OCI-LY1 (cell line): ENCODE measurements around the gene FAM13A.
A peak's percentile ranks its signal among the peaks of the same experiment; 100 is the strongest.

ENCODE experiments used
- H2AFZ ChIP-seq: fragments of 200-600 bp; sonication (generic), shearing (Covaris generic); 2 replicates; pipeline ENCODE4 v1.6.0; 2014; ENCODE audit warnings: antibody characterized with exemption, mild to moderate bottlenecking, low read length
- H3F3A ChIP-seq: fragments of 200-600 bp; sonication (generic), shearing (Covaris generic); 2 replicates; pipeline ENCODE4 v1.6.0; 2014; ENCODE audit warnings: mild to moderate bottlenecking, antibody characterized with exemption, low read length, moderate library complexity; ENCODE audit not compliant: insufficient read depth
- H3K27ac ChIP-seq: fragments of 200-600 bp; sonication (generic); 2 replicates; pipeline ENCODE4 v1.5.1; 2014; ENCODE audit warnings: low read length, mixed run types, mild to moderate bottlenecking, low read depth; ENCODE audit not compliant: poor library complexity, severe bottlenecking
- H3K27me3 ChIP-seq: fragments of 200-600 bp; sonication (generic); 2 replicates; pipeline ENCODE4 v1.6.0; 2014; ENCODE audit warnings: antibody characterized with exemption, mild to moderate bottlenecking, low read length, moderate library complexity; ENCODE audit not compliant: insufficient read depth
- H3K36me3 ChIP-seq: fragments of 200-600 bp; sonication (generic); 2 replicates; pipeline ENCODE4 v1.6.1; 2014; ENCODE audit warnings: mild to moderate bottlenecking, antibody characterized with exemption, low read length, moderate library complexity, mixed read lengths; ENCODE audit not compliant: insufficient read depth
- H3K4me1 ChIP-seq: fragments of 200-600 bp; sonication (generic); 2 replicates; pipeline ENCODE4 v1.5.1; 2014; ENCODE audit warnings: mild to moderate bottlenecking, low read length, moderate library complexity; ENCODE audit not compliant: insufficient read depth, severe bottlenecking
- H3K4me2 ChIP-seq: fragments of 200-600 bp; sonication (generic), shearing (Covaris generic); 2 replicates; pipeline ENCODE4 v1.6.1; 2014; ENCODE audit warnings: low read length
- H3K4me3 ChIP-seq: fragments of 200-600 bp; sonication (generic); 2 replicates; pipeline ENCODE4 v1.5.1; 2014; ENCODE audit warnings: low read length, low read depth, mild to moderate bottlenecking, mixed read lengths; ENCODE audit not compliant: poor library complexity, severe bottlenecking
- H3K79me2 ChIP-seq: fragments of 200-600 bp; shearing (Covaris generic); 2 replicates; pipeline ENCODE4 v1.6.1; 2016; ENCODE audit warnings: mixed run types, low read length, mixed read lengths; ENCODE audit not compliant: insufficient read depth
- H3K9ac ChIP-seq: fragments of 200-600 bp; sonication (generic), shearing (Covaris generic); 2 replicates; pipeline ENCODE4 v1.6.1; 2014; ENCODE audit warnings: mild to moderate bottlenecking, low read length, mixed read lengths
- H3K9me2 ChIP-seq: fragments of 200-600 bp; sonication (generic), shearing (Covaris generic); 2 replicates; pipeline ENCODE4 v1.6.1; 2014; ENCODE audit warnings: low read depth, mild to moderate bottlenecking, low read length, mixed read lengths
- H3K9me3 ChIP-seq: fragments of 200-600 bp; shearing (Covaris generic); 2 replicates; pipeline ENCODE4 v1.6.1; 2014; ENCODE audit warnings: low read length, mixed read lengths
- H4K20me1 ChIP-seq: fragments of 200-600 bp; sonication (generic), shearing (Covaris generic); 2 replicates; pipeline ENCODE4 v1.6.0; 2016; ENCODE audit warnings: mild to moderate bottlenecking, low read length; ENCODE audit not compliant: insufficient read depth
- EZH2 ChIP-seq: fragments of 200-600 bp; sonication (generic), shearing (Covaris generic); IDR thresholded peaks from 2 replicates; pipeline ENCODE4 v1.8.0; 2017; ENCODE audit warnings: borderline replicate concordance, mixed run types, mild to moderate bottlenecking, antibody characterized with exemption, low read length, moderate library complexity, mixed read lengths
- TF ChIP-seq, protein P1 (sequence below): fragments of 200-600 bp; sonication (generic), shearing (Covaris generic); IDR thresholded peaks from 2 replicates; pipeline ENCODE4 v1.5.1; 2017; ENCODE audit warnings: mild to moderate bottlenecking, antibody characterized with exemption, low read length, moderate library complexity, mixed read lengths

FAM13A gene

DNA sequence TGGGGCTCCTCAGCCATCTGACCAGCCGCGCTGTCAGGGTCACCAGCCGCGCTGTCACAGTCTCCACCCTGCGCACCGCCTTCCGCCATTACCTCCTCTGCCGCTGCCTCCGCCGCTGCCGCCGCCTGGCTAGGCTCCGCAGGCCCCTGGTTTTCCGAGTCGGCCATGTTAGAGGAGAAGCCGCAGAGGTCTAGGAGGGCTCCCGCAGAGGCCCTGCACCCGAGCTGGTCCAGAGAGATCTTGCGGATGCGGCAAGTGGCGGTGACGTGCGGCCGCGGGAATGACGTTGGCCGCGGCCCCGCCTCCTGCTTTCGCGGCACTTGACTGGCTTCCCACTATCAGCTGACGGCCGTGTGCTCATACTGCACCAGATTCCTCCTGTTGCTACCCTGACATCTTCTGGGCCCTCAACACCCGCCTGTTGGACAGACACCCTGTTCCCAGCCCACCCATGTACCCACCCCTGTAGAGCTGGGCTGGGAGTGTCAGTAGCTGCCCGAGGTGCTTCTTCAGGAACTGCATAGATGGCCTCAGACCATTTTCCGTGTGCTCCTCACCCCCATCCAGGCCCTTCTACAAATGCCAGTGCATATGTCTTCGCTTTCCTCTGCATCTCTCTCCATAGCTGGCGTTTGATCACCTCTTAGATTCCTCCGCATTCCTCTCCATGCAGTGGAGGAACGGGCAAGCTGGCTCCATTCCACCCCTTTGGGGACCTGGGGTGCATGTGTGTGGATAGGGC is 359.2 kb downstream of the FAM13A start, which contains the start of gene NAP1L5:
NAP1L5 (minus strand) TSS at position 242 of the 742 bp plus-strand sequence; CDS start at position 167, 75 bp downstream.
- H3K4me3 ChIP-seq, result peak within 1 kb of the TSS; percentile 74
- no peaks in the 10 kb centered on the region for H3K79me2 ChIP-seq
- no peak within 1 kb of the TSS for H3K27ac ChIP-seq
- H3K9ac ChIP-seq, result peak within 1 kb of the TSS; percentile 59
- no peak within 1 kb of the TSS for H2AFZ ChIP-seq
- H3K4me2 ChIP-seq, result peak within 1 kb of the TSS; percentile 75
- H3F3A ChIP-seq, result no peaks in the 10 kb centered on the region
- TF ChIP-seq EZH2, result no peak
- TF ChIP-seq, protein P1, sequence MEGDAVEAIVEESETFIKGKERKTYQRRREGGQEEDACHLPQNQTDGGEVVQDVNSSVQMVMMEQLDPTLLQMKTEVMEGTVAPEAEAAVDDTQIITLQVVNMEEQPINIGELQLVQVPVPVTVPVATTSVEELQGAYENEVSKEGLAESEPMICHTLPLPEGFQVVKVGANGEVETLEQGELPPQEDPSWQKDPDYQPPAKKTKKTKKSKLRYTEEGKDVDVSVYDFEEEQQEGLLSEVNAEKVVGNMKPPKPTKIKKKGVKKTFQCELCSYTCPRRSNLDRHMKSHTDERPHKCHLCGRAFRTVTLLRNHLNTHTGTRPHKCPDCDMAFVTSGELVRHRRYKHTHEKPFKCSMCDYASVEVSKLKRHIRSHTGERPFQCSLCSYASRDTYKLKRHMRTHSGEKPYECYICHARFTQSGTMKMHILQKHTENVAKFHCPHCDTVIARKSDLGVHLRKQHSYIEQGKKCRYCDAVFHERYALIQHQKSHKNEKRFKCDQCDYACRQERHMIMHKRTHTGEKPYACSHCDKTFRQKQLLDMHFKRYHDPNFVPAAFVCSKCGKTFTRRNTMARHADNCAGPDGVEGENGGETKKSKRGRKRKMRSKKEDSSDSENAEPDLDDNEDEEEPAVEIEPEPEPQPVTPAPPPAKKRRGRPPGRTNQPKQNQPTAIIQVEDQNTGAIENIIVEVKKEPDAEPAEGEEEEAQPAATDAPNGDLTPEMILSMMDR, result no peak
- H3K36me3 ChIP-seq, result no peaks in the 10 kb centered on the region
- peaks cover 16% of the 10 kb centered on the region for H3K4me1 ChIP-seq
- H4K20me1 ChIP-seq, result no peaks in the 10 kb centered on the region
- H3K27me3 ChIP-seq, result no peaks in the 10 kb centered on the region
- no peaks in the 10 kb centered on the region for H3K9me3 ChIP-seq
- no peaks in the 10 kb centered on the region for H3K9me2 ChIP-seq

DNA sequence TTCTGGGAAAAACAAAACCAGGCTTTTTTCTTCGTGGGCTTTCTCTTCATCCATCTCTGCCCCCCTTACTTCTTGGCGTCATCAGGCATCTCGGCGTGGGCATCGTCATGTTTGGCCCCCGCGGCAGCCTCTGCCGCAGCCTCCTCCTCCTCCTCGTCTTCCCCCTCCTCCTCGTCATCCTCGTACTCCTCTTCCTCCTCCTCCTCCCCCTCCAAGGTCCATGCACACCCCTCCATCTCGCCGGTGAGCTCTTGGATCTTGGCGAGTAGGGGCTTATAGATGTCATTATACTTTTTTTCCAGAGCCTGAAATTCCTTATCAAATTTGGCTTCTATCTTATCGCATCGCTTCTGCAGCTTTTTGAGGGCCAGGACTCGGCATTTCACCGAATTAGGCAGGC is 359.8 kb downstream of the FAM13A start:
- no peaks in the 10 kb centered on the region for H3K9me2 ChIP-seq
- peaks cover 16% of the 10 kb centered on the region for H3K4me1 ChIP-seq
- no peak overlapping the region for H2AFZ ChIP-seq
- H3K4me2 ChIP-seq, result peak overlapping the region; percentile 75
- no peaks in the 10 kb centered on the region for H3F3A ChIP-seq
- no peaks in the 10 kb centered on the region for H3K27me3 ChIP-seq
- H3K4me3 ChIP-seq, result peak overlapping the region; percentile 74
- TF ChIP-seq, protein P1, result no peak
- TF ChIP-seq EZH2, result no peak
- no peaks in the 10 kb centered on the region for H3K36me3 ChIP-seq
- H3K9me3 ChIP-seq, result no peaks in the 10 kb centered on the region
- no peaks in the 10 kb centered on the region for H3K79me2 ChIP-seq
- no peak overlapping the region for H3K27ac ChIP-seq
- H4K20me1 ChIP-seq, result no peaks in the 10 kb centered on the region
- H3K9ac ChIP-seq, result peak overlapping the region; percentile 59

GRCh38 chr4:88696630-88697029 is 360.4 kb downstream of the FAM13A start:
- H4K20me1 ChIP-seq, result no peaks in the 10 kb centered on the region
- no peak overlapping the region for H3K27ac ChIP-seq
- H3K9me2 ChIP-seq, result no peaks in the 10 kb centered on the region
- no peaks in the 10 kb centered on the region for H3K36me3 ChIP-seq
- H2AFZ ChIP-seq, result no peak overlapping the region
- no peaks in the 10 kb centered on the region for H3K9me3 ChIP-seq
- peaks cover 16% of the 10 kb centered on the region for H3K4me1 ChIP-seq
- H3K4me3 ChIP-seq, result peak overlapping the region; percentile 74
- H3F3A ChIP-seq, result no peaks in the 10 kb centered on the region
- TF ChIP-seq EZH2, result no peak
- TF ChIP-seq, protein P1, result no peak
- peak overlapping the region; percentile 59 for H3K9ac ChIP-seq
- peak overlapping the region; percentile 75 for H3K4me2 ChIP-seq
- no peaks in the 10 kb centered on the region for H3K79me2 ChIP-seq
- H3K27me3 ChIP-seq, result no peaks in the 10 kb centered on the region
